ENCODE measurements around the gene DUS1L.

The DUS1L gene

GRCh38 chr17:82058855-82059249 is 6.8 kb downstream of the DUS1L start:
- no peak overlapping the region for H3K4me3 ChIP-seq (ENCODE audit: low read length)
- TF ChIP-seq, protein P1, sequence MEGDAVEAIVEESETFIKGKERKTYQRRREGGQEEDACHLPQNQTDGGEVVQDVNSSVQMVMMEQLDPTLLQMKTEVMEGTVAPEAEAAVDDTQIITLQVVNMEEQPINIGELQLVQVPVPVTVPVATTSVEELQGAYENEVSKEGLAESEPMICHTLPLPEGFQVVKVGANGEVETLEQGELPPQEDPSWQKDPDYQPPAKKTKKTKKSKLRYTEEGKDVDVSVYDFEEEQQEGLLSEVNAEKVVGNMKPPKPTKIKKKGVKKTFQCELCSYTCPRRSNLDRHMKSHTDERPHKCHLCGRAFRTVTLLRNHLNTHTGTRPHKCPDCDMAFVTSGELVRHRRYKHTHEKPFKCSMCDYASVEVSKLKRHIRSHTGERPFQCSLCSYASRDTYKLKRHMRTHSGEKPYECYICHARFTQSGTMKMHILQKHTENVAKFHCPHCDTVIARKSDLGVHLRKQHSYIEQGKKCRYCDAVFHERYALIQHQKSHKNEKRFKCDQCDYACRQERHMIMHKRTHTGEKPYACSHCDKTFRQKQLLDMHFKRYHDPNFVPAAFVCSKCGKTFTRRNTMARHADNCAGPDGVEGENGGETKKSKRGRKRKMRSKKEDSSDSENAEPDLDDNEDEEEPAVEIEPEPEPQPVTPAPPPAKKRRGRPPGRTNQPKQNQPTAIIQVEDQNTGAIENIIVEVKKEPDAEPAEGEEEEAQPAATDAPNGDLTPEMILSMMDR (IDR thresholded peaks at IDR 0.05; ENCODE audit: insufficient read depth, low read depth, low read length, missing control alignments) = no peak
- no peak for DNase-seq (ENCODE audit: low read depth)

GRCh38 chr17:82058230-82058854 is 7.3 kb downstream of the DUS1L start:
- TF ChIP-seq, protein P1 (IDR thresholded peaks at IDR 0.05; ENCODE audit: insufficient read depth, low read depth, low read length, missing control alignments) = no peak

GRCh38 chr17:82056729-82057621 is 8.6 kb downstream of the DUS1L start:
- TF ChIP-seq, protein P1 (IDR thresholded peaks at IDR 0.05; ENCODE audit: insufficient read depth, low read depth, low read length, missing control alignments) = no peak
- DNase-seq (ENCODE audit: low read depth) = no peak
- no peak overlapping the region for H3K4me3 ChIP-seq (ENCODE audit: low read length)

More at GRCh38 chr17:82058230-82058854, 7.3 kb downstream of the DUS1L start:
- DNase-seq (ENCODE audit: low read depth) = no peak
- no peak overlapping the region for H3K4me3 ChIP-seq (ENCODE audit: low read length)

GRCh38 chr17:82055965-82056728 is 9.5 kb downstream of the DUS1L start:
- DNase-seq (ENCODE audit: low read depth) = no peak
- no peak overlapping the region for H3K4me3 ChIP-seq (ENCODE audit: low read length)
- TF ChIP-seq, protein P1 (IDR thresholded peaks at IDR 0.05; ENCODE audit: insufficient read depth, low read depth, low read length, missing control alignments) = no peak

DNA sequence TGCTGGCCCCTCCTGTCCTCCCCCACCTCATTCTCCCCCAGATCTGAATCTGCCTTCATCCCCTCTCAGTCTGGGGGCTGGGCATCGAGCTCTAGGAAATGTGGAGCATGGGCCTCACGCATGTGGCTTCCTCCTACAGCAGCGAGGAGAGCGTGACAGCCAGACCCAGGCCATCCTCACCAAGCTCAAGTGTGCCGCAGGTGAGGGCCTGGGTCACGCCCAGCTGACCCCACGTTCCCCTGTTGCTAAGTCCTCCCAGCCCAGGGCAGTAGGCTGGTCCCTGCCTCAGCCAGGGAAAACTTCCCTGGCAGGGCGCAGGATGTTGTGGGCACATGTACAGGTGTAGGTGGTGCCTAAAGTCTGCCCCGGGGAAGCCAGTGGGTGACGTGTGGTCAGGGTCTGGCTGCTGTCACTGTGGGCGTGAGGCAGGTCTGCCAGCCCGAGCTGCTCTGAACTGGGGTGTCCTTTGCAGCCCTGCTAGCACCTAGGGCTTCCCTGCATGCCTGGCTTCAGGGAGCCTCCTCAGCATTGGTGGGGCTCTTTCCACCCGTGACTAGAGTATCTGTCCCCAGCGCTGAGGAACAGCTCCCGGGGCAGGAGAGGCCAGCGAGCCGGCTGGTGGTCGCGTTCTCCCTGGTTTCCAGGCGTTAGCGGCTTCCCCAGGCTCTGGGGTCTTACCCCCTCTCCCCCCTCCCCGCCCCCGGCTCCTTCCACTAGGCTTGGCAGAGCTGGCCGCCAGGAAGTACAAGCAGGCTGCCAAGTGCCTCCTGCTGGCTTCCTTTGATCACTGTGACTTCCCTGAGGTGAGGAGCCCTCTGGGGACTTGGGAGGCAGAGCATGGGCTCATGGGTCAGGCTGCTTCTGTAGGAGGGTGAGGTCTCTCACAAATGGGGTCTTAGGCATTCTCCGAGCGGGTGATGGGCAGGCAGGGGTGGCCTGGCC is 10.3 kb downstream of the DUS1L start:
- H3K4me3 ChIP-seq (ENCODE audit: low read length) = no peak overlapping the region
- TF ChIP-seq, protein P1 (IDR thresholded peaks at IDR 0.05; ENCODE audit: insufficient read depth, low read depth, low read length, missing control alignments) = no peak
- no peak for DNase-seq (ENCODE audit: low read depth)
